Gastrocnemius medialis (tissue), 4 donors: ENCODE measurements around the gene PRKG1.

ENCODE experiments used
- POLR2A ChIP-seq, 2 donors: fragments of 450-650 bp; IDR thresholded peaks; one replicate each; pipeline ENCODE4 v1.6.1; 2017; ENCODE audit warnings: antibody characterized with exemption in 2 of 2, mild to moderate bottlenecking in 2 of 2, moderate library complexity in 2 of 2
- TF ChIP-seq, protein P1 (sequence below), 5 experiments: fragments of 450-650 bp in 3 of 5; fragments of 200-600 bp in 2 of 5; sonication (generic) in 2 of 5; IDR thresholded peaks in 4 of 5; conservative IDR thresholded peaks in 1 of 5; 1 replicate in 4 of 5; 2 replicates in 1 of 5; pipeline ENCODE4 v1.5.1; 2016 to 2019; ENCODE audit warnings: antibody characterized with exemption in 5 of 5, mild to moderate bottlenecking in 3 of 5, moderate library complexity in 3 of 5

DNA sequence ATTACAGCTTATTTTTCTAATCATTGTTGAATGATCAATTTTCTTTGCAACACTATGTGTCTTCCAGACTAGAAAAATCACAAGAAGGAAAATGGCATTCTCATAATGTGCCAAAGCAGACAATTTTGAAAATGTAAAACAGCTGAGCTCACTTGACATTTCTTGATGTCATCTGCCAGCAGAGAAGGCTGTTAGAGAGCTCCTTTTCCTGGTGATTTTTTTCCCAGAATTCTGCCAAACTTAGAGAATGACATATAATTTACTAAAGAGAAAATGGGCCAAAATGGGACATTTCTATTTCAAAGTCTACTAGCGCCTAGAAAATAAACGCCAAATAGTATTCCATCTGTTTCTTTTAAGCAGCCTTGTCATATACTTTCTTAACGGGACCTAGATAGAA, 714.0 kb downstream of the PRKG1 start:
- TF ChIP-seq, protein P1, sequence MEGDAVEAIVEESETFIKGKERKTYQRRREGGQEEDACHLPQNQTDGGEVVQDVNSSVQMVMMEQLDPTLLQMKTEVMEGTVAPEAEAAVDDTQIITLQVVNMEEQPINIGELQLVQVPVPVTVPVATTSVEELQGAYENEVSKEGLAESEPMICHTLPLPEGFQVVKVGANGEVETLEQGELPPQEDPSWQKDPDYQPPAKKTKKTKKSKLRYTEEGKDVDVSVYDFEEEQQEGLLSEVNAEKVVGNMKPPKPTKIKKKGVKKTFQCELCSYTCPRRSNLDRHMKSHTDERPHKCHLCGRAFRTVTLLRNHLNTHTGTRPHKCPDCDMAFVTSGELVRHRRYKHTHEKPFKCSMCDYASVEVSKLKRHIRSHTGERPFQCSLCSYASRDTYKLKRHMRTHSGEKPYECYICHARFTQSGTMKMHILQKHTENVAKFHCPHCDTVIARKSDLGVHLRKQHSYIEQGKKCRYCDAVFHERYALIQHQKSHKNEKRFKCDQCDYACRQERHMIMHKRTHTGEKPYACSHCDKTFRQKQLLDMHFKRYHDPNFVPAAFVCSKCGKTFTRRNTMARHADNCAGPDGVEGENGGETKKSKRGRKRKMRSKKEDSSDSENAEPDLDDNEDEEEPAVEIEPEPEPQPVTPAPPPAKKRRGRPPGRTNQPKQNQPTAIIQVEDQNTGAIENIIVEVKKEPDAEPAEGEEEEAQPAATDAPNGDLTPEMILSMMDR (IDR thresholded peaks at IDR 0.05 in 4 of 5, conservative IDR thresholded peaks at IDR 0.05 in 1 of 5) = no peak
- no peak for TF ChIP-seq POLR2A (IDR thresholded peaks at IDR 0.05)
